HG03066 (cell line): ENCODE results near the gene CTNNA2.

Source experiments
- ATAC-seq: cut with Tn5 transposase; IDR thresholded peaks from one replicate; pipeline ENCODE4 v1.9.1; 2021; ENCODE audit warnings: low read depth; ENCODE audit not compliant: unreplicated experiment

CTNNA2 gene

DNA sequence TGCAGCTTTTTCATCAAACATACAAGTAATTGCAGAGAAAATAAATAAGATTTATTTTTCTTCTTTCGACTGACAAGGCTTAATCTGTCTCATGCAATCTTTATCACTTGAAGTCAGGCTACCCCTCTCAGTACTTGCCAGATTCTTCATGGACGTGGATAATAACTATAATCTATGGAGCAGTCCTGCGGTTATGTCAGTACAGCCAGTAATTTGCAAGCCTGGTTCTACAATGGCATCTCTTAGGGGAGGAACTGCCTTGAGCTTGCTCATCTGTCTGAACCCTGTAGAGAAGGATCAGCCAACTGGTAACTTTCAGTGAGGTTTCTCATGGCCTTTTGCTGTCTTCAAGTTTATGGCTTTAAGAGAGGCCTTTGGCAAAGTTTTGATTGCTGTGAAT is 827.2 kb downstream of the CTNNA2 start:
- no peak for ATAC-seq

DNA sequence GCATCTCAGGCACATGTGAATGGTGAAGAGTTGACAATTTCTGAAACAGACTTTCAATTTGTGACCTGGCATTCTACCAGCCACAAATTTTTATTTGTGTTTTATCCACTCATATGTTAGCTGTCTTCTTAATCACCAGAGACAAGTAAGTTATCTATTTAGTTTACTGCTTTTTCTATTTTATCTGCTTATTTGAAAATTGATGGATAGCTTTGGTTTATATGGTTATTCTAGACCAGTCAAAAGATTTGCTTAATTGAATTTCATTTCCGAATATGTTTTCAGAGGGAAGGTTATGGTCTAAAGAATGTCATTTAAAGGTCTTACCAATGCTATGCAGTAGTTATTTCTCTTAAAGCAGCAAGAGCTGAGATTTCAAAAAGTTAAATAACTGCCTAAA is 835.2 kb downstream of the CTNNA2 start:
- ATAC-seq: no peak

DNA sequence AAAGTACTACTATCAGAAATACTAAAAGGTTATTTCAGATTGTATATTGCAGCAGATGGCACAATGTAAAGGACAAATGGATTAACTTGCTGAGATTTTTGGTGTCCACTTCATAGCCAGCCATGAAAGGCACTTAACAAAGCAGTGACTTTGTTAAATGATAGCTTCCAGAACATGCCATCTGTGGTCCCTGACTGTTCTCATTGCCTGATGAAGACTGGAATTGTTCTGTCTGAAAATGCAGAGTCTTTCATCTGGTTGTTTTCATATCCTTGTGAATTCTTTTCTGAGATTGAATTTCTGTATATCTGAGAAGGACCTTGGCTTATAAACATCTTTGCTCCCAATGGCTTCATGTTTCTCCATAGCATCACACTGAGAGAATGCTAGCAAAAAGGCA is 836.1 kb downstream of the CTNNA2 start:
- no peak for ATAC-seq

DNA sequence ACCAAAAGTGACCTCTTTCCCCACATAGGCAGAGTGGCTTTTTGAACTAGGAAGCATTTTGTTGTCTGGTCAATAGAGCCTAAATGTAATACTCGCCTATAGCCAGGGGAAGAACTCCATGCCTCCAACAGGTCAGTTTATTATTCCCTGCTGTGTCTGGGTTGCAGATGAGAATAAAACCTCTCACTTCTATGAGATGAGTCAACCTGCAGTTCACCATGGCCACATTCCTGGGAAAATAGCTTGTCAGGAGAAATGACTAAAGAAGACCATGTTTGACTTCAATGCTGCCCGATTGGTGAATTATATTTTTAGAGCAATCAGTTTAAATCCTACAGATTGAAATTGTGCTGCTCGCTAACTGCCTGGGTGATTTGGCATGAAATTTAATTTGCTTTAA is 838.4 kb downstream of the CTNNA2 start:
- ATAC-seq: no peak

DNA sequence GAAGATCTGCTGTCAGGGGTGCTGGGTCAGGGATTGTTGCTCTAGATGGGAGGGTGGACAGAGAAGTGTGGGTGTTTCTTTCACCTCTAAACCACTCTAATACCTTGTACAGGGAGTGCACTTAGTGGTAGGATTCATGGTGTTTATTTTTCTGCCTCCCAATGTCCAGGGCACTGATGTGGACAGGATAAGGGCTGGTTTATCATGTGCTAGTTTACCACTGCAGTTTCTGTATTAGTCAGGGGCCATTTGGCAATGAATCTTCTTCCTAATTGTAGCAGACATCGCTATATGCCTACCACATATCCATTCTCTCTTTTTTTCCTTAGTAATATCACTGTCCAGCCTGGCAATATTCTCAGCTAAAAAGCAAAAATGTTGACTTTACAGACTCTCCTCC is 842.0 kb downstream of the CTNNA2 start:
- no peak for ATAC-seq

DNA sequence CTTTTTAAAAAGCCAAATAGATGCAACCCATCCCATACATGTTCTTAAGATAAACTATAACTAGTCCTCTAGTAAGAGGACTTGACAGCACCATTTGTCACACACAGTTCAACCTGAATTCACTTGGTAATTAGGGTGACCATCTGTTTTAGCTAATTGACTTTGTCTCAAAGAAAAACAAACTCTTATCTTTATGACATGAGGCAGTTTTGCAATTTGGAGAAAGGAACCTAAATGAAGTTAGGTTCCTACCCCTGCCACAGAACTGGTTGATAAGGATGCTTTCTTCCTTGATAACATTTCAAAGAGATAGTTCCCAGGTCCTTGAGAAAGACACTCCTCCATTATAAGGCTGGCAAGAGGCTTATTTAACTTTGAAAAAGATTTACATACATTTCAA is 849.1 kb downstream of the CTNNA2 start:
- no peak for ATAC-seq

DNA sequence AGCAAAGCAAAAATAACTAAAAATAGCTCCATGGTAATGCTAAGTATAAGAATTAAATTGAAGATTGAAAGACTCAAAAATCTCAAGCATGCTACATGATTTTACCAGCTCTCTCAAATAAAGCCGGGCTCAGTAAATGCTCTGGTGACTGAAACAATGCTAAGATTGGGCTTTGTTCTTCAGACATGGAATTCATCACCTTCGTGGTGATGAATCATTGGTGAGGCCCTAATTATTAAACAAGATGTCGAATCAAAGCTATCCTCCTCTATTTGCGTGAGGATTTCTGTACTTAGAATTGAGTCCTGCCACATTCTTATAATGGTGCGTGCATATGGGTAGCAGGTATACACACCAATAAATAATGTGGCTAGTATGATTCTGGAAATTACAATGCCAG is 850.5 kb downstream of the CTNNA2 start:
- no peak for ATAC-seq

DNA sequence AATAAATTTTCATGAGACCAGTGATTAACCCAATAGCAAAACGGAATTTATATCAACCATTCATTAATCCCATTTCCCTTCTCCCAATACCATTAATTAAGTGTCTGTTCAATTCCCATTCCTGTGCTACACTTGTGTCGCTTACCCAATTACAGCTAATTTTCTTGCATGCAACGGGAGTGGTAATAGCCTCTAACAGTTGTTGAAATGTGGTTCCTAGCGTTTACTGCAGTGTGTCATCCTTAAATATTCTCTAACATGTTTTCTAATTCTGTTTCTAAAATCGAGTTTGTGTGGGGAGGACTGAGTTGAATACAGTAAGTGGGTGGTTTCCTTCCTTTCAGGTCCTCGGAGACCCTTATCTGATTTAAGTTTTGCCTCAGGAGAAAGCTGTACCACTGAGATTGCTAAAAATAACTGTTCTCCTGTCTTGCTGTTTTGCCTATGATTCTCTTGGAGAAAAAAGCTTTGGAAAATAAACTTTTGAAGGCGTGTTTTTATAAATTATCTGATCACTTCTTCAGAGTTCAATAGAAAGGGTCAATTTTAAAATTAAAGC is 851.0 kb downstream of the CTNNA2 start:
- no peak for ATAC-seq

DNA sequence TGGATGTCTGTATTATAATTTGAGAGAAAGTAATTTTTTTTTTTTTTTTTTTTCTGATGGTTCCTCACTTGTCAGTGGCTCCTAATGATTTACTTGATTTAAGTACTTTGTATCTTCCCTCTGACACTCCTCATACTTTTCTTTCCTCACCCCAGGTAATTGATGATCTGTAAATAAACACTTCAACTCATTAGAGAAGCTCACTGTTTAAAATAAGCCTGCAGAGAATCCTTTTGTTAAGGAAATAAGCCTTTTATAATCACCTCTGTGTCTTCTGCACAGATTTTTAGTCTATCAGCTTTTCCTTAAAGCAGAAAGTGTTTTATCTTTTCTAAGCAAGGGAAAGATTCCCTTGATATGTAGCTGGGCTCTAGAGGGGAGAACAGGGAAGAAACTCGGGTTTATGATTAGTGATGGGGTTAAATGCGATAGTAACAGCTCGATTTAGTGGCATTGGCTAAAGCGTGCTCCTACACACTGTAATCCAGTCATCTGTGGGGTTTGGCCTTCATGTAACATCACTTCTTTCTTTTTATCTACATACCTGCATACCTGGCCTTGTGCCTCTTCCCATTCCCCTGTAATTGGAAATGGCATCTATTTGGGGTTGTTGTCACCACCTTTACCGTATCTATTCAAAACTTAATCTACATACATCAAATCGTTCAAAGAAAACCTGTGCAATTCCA is 851.8 kb downstream of the CTNNA2 start:
- no peak for ATAC-seq

DNA sequence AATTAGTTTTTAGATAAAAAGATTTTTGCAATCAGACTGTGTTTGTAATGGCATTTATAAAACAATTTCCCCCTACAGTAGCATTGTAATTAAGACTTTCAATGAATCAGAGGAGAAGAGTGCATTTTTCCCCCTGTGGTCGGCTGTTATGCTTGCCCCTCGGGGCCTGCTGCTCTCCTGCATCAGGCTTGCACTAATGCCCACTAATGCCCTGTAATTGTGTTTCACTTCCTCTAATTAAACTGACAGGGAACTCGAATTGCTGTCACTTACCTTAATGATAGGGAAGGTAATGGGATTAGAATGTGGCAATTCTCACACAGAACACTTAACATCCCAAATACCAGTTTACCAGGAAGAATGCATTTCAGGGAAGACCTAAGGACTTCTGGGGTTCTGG is 852.9 kb downstream of the CTNNA2 start:
- ATAC-seq: no peak

DNA sequence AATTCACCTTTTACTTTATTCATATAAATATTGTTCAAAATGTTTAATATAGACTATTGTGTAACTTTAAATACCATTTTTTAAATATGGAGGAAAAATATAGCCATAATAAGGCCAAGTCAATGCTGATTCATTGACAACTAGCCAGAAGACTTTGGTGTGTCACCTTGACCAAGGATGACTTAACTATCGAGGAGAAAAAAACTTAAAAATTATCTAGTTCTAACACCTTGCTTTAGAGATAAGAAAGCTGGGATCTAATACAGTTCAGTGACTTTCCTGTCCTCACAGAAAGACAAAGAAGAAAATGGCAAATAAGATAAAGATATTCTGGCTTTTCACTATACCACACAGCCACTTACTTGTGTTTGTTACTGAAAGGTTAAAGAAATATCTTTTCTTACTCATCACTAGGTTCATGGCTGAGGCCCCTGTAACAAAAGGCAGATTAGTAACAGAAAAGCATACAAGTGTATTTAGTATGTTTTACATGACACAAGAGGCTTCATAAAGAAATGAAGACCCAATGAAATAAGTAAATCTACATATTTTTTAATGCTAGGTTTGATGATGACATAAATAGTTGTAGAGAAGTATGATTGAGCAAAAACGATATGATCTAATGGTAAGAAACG is 857.6 kb downstream of the CTNNA2 start:
- ATAC-seq: no peak

DNA sequence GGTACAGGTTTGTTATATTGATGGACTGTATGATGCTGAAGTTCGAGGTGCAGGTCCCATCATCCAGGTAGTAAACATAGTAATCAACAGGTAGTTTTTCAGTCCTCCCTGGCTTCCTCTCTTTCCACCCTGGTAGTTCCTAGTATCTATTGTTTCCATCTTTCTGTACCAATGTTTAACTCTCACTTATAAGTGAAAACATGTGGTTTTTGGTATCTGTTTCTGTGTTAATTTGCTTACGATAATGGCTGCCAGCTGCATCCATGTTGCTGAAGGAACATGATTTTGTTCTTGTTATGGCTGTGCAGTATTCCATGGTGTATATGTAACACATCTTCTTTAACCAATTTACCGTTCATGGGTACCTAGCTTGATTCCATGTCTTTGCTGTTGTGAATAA is 861.3 kb downstream of the CTNNA2 start:
- ATAC-seq: no peak

DNA sequence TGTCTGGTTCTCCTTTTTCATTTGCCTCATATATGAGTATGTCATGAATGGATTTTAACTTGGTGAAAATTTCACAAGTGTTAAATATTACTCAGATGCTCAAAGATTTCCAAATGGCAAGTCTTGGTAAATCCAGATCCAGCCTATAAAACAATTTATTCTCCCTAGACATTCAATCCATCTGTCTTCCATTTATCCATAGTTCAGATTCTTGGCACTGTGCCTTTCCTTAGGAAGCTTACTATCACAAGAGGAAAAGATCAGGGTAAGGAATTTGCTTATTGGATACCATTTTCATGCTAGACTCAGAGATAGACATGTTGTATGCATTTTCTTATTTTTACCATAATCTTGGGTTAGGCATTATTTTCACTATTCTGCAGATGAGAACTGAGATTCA is 864.2 kb downstream of the CTNNA2 start:
- ATAC-seq: no peak

DNA sequence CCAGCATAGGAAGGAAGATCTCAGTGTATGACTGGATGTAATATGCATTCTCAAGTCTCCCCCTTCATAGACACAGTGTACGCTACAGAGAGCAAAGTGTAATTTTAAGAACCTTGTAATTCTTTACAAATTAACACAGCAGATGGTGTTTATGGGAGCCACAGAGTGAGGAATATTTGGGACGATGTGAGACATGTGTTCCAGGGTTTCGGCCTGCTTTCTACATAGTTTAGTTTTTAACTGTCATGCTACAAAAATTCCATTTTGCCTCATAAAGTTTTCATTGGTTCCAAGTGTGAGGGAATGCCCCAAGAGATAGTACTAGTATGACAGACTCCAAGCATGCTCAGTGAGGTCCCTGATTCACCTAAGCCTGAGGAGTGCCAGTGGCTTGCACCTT is 867.9 kb downstream of the CTNNA2 start:
- ATAC-seq: no peak

DNA sequence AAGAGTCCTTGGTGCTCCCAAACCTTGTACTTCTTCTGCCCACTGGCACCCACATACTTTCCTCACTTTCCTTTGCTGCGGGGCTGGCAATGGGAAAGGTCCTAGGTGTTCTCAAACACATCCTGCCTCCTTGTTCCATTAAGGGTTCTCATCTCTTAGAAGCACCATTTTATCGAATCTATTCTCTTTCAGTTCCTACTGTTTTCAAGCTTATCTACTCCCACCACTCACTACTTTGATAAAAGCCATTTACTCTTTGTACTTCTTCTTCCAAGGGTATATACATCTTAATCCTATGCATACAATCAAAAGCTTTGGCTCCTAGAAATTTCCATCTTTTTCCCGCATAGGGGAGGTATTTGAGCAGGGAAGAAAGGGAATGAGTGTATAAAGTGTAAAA is 868.8 kb downstream of the CTNNA2 start:
- ATAC-seq: no peak

DNA sequence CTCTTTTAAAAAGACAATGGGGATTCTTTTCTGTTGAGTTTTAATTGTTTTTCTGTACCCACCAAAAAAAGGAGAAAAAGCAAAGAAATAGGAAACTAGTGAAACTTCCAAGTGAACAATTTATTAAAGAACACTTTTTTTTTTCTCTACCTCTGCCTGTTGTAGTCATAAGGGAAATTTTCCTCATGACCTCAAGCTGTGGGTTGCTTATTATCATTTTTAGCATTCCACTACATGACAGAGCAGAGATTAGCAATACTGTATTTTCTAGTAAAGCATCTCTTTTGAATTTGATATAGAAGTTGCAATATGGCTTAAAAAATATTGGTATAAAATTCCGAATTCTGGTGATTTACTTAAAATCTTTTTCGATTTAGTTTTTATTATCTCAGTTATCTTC is 879.6 kb downstream of the CTNNA2 start:
- ATAC-seq: no peak

DNA sequence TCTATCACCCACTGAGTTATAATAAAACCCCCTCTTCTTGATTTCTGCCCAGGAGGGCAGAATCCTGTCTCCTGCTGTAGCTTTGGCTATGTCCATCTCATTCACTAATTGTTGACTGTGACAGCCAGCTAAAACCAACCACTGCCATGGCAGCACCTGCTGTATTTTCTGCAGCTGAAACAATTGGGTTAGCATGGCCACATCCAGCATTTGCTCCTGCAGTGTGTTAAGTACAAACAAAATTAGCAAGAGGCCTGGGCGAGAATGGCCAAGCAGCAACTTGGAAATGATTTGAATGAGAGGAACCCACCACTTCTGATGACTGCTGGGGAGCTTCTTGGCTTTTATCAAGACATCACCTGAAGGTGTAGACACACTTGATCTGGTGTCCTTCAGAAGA is 881.1 kb downstream of the CTNNA2 start:
- no peak for ATAC-seq

DNA sequence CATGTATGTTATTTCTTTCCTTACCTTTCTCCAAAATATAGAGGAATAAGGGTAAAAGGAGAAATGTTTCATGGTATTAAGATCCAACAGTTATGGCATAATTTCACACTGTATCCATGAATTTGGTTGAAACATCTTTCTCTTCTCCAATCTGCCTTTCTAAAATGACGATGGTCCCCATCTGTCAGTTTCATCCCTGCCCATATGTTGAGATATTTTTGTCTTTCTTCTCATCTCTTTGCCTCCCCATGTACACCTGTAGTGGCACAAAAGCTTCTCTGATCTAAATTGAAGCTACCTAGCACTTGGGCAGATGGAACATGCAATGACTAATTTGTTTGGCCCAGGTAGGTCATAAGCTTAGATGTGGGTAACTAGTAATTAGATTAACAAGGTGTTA is 882.4 kb downstream of the CTNNA2 start:
- no peak for ATAC-seq

DNA sequence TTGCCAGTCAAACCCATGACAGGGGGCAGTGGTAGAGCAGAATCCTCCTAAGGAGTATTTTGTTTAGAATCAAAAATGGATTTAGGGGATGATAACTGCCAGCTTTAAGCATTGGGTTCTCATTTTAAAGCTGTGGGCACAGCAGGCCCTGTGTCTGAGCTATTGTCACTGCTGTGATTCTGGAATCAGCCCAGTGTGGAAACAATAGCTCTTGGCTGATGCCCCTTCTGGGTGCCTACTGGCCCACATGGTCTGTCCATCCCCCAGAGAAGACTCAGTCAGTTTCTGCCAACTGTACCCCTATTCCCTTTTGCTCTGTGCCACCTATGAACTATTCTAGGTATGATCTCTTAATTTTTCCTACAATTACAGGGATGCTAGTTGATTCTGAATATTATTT is 883.4 kb downstream of the CTNNA2 start:
- ATAC-seq: no peak

DNA sequence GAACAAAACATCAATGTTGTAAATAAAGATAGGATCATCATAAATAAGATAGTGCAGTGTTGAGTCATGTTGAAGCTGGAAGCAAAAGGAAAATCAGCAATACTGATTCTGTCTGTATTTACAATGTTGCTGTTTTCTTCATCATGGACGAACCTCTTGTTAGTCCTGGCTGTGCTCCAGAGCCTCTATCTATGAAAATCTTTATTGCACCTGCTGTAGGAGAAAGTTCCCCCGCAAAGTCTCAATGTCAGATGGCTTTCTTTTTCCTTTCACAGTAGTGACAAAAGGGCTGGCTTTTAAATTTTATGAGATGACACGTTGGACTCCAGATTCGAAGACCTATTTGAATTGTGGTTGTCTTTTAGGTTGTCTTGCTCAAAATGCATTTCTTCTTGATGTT is 890.2 kb downstream of the CTNNA2 start:
- no peak for ATAC-seq

DNA sequence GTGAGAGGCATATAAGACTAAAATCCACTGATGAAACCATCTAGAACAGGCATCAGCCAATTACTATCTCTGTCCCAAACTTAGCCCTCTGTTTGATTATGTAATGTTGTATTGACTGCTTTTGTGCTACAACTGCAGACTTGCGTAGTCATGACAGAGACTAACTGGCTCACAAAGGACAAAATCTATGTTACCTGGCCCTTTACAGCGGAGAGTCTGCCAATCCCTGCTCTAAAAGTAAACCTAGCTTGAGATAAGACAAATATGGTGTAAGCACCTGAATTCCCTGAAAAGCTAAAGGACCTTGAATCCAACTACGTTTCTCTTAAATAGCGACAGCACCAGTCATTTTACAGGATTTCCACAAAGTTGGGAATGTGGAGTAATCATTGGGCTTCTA is 894.5 kb downstream of the CTNNA2 start:
- ATAC-seq: no peak

DNA sequence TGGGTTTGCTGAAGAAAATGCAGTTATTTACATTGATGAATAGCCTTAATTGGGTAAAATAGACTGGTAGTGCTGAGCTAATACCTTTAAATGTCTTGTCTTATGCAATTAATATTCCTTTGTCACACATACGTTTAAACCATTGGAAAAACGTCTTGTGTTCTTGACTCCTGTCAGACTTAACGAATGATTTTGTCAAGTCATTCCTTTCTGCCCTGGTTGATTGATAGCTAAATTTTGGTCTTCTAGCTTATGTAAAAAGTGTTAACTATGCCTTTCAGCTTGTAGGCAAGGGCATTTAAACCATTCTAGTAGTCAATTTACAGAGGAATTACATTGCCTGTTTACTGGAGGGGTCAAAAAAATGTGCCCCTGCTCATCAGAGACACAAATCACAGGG is 897.5 kb downstream of the CTNNA2 start:
- no peak for ATAC-seq
